Measurements from ENCODE around the gene TNFSF11.

- TF ChIP-seq POLR2A (IDR thresholded peaks at IDR 0.05) (no peak), POLR2AphosphoS5 (IDR thresholded peaks at IDR 0.05; ENCODE audit: insufficient read depth in 1 of 2, low read depth in 1 of 2) (no peak)
Observed at GRCh38 chr13:42643076-42643475, 69.1 kb downstream of the TNFSF11 start.
